H1 (cell line): ENCODE measurements around the gene COL16A1.

Experiments used
- CTCF ChIP-seq, 3 experiments: IDR thresholded peaks; 1 replicate in 2 of 3; 2 replicates in 1 of 3; pipeline versions ENCODE4 v1.5.1 to v1.6.1; 2011; ENCODE audit warnings: low read length in 3 of 3, mild to moderate bottlenecking in 3 of 3, inconsistent platforms in 2 of 3, low read depth in 1 of 3, moderate library complexity in 1 of 3; ENCODE audit not compliant: insufficient read depth in 1 of 3; ENCODE audit errors: control extremely low read depth in 1 of 3
- EZH2 ChIP-seq: fragments of 200-600 bp; sonication (generic); IDR thresholded peaks from 2 replicates; pipeline ENCODE4 v1.7.1; 2012; ENCODE audit warnings: low read depth, mild to moderate bottlenecking, moderate library complexity, low read length, inconsistent platforms; ENCODE audit not compliant: severe bottlenecking
- FOSL1 ChIP-seq: IDR thresholded peaks from 2 replicates; pipeline ENCODE4 v1.6.1; 2011; ENCODE audit warnings: mild to moderate bottlenecking, low read depth, low read length, moderate library complexity; ENCODE audit not compliant: insufficient read depth
- HDAC6 ChIP-seq: IDR thresholded peaks from one replicate; pipeline ENCODE4 v1.7.1; 2012; ENCODE audit warnings: low read depth, mild to moderate bottlenecking, inconsistent platforms, low read length, moderate library complexity
- JUND ChIP-seq: IDR thresholded peaks from 2 replicates; pipeline ENCODE4 v1.6.1; 2011; ENCODE audit warnings: mild to moderate bottlenecking, improper control_type of control experiment, low read length
- MAX ChIP-seq: IDR thresholded peaks from 2 replicates; pipeline ENCODE4 v1.6.1; 2012; ENCODE audit warnings: inconsistent platforms
- POLR2A ChIP-seq, 2 experiments: IDR thresholded peaks; 1 replicate in 1 of 2; 2 replicates in 1 of 2; pipeline ENCODE4 v1.6.1; 2011; ENCODE audit warnings: low read depth in 2 of 2, low read length in 2 of 2, mild to moderate bottlenecking in 2 of 2; ENCODE audit errors: control extremely low read depth in 1 of 2
- POLR2AphosphoS5 ChIP-seq: IDR thresholded peaks from 2 replicates; pipeline ENCODE4 v1.6.1; 2011; ENCODE audit warnings: low read depth, low read length
- SIN3A ChIP-seq, 2 experiments: IDR thresholded peaks in 1 of 2; conservative IDR thresholded peaks in 1 of 2; 2 replicates each; pipeline ENCODE4 v1.6.1; 2011 to 2012; ENCODE audit warnings: low read length in 2 of 2, improper control_type of control experiment in 1 of 2, low read depth in 1 of 2, mild to moderate bottlenecking in 1 of 2
- TCF12 ChIP-seq: IDR thresholded peaks from 2 replicates; pipeline ENCODE4 v1.6.1; 2011; ENCODE audit warnings: low read depth, mild to moderate bottlenecking, low read length
- YY1 ChIP-seq: IDR thresholded peaks from 2 replicates; pipeline ENCODE4 v1.6.1; 2011; ENCODE audit warnings: low read depth, mild to moderate bottlenecking, low read length
- ZNF274 ChIP-seq: IDR thresholded peaks from 2 replicates; pipeline ENCODE4 v1.7.0; 2012; ENCODE audit warnings: low read length, borderline replicate concordance; ENCODE audit errors: extremely low read depth

DNA sequence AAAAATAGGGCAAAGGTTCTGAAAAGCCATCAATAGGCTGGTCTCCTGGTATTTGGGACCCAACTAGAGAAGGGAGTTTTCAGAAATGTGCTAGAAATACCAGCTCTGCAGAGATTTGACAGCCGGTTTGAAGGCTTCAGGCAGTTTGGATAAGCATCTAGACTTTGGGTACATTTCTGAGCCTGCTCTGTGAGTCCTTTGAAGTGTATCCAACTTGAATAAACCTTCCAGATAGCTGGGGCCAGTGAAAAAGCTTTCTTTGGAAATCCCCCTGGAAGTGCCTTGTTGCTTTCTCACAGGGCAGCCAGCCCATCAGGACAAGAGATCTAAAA lies 52.8 kb downstream of the COL16A1 start:
- no peak for TF ChIP-seq MAX
- TF ChIP-seq YY1: no peak
- TF ChIP-seq ZNF274: no peak
- no peak for TF ChIP-seq TCF12
- no peak for TF ChIP-seq HDAC6
- TF ChIP-seq CTCF (IDR thresholded peaks at IDR 0.05; ENCODE audit: control extremely low read depth in 1 of 3, insufficient read depth in 1 of 3, low read depth in 1 of 3, low read length in 3 of 3): no peak
- TF ChIP-seq POLR2AphosphoS5: no peak
- TF ChIP-seq POLR2A (IDR thresholded peaks at IDR 0.05; ENCODE audit: control extremely low read depth in 1 of 2, low read depth in 2 of 2, low read length in 2 of 2): no peak
- no peak for TF ChIP-seq FOSL1
- no peak for TF ChIP-seq SIN3A (conservative IDR thresholded peaks at IDR 0.05 in 1 of 2, IDR thresholded peaks at IDR 0.05 in 1 of 2; ENCODE audit: low read depth in 1 of 2, low read length in 2 of 2)
- no peak for TF ChIP-seq EZH2
- TF ChIP-seq JUND: no peak
